ENCODE measurements around the gene ZNF532.

ZNF532 gene

DNA sequence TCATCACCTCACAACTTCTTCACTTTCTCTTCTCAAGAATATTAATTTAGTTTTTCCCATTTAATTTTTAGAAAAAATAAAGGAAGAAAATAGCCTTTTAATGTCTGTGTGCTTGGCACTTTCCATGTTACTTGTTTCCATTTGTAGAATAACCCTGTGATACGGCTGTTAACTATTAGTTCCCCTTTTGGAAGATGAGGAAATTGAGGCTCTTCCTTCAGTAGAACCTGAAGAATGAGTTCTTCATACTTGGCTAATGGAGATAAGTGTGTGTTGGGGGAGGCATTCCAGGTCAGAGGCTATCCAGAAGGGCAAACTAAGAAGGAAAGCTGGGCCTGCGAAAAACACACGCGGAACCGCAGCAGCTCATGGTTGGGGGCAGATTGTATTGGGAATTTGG lies 38.3 kb downstream of the ZNF532 start (continued):
- TF ChIP-seq ZFP3 (CRISPR knock-in tag; IDR thresholded peaks at IDR 0.05): no peak
- no peak for TF ChIP-seq OSR1 (CRISPR knock-in tag; IDR thresholded peaks at IDR 0.05)
- TF ChIP-seq RARB (CRISPR knock-in tag; IDR thresholded peaks at IDR 0.05): no peak

DNA sequence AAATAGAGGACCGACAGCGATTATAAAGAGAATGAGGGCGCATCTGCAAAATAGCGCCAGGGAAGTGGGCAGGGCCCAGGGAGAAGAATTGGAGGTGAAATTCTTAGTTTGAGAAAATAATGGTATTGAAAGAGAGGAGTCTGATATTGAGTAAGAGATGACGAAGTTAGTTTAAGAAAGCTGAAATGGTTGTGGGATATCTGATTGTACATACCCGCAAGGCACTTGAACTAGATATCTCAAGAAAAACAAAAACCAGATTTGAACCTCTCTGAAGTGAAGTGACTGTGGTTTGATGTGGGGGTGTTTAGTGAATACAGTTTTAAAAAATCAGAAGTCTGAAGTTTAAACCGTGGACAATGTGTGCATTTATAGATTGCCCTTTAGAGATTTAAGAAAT lies 38.9 kb downstream of the ZNF532 start:
- TF ChIP-seq ZNF565 (CRISPR knock-in tag; conservative IDR thresholded peaks at IDR 0.05; ENCODE audit: low read depth) (no peak), ESRRG (CRISPR knock-in tag; IDR thresholded peaks at IDR 0.05) (no peak), ISL1 (CRISPR knock-in tag; IDR thresholded peaks at IDR 0.05) (no peak), TCF4 (CRISPR knock-in tag; IDR thresholded peaks at IDR 0.05; ENCODE audit: borderline replicate concordance) (no peak), BACH2 (CRISPR knock-in tag; IDR thresholded peaks at IDR 0.05; ENCODE audit: borderline replicate concordance) (no peak), PPARA (CRISPR knock-in tag; IDR thresholded peaks at IDR 0.05; ENCODE audit: borderline replicate concordance) (no peak), TOX (CRISPR knock-in tag; IDR thresholded peaks at IDR 0.05; ENCODE audit: borderline replicate concordance) (no peak), ZFP3 (CRISPR knock-in tag; IDR thresholded peaks at IDR 0.05) (no peak), OSR1 (CRISPR knock-in tag; IDR thresholded peaks at IDR 0.05) (no peak), ZNF70 (CRISPR knock-in tag; IDR thresholded peaks at IDR 0.05) (no peak), ARNTL (CRISPR knock-in tag; IDR thresholded peaks at IDR 0.05; ENCODE audit: borderline replicate concordance, low read depth) (no peak), CSDC2 (CRISPR knock-in tag; IDR thresholded peaks at IDR 0.05) (no peak), RARB (CRISPR knock-in tag; IDR thresholded peaks at IDR 0.05) (no peak), SNAI2 (CRISPR knock-in tag; IDR thresholded peaks at IDR 0.05) (no peak)
- TF ChIP-seq, protein P1, sequence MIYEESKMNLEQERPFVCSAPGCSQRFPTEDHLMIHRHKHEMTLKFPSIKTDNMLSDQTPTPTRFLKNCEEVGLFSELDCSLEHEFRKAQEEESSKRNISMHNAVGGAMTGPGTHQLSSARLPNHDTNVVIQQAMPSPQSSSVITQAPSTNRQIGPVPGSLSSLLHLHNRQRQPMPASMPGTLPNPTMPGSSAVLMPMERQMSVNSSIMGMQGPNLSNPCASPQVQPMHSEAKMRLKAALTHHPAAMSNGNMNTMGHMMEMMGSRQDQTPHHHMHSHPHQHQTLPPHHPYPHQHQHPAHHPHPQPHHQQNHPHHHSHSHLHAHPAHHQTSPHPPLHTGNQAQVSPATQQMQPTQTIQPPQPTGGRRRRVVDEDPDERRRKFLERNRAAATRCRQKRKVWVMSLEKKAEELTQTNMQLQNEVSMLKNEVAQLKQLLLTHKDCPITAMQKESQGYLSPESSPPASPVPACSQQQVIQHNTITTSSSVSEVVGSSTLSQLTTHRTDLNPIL (CRISPR knock-in tag; IDR thresholded peaks at IDR 0.05; ENCODE audit: low read depth): no peak
- TF ChIP-seq, protein P2, sequence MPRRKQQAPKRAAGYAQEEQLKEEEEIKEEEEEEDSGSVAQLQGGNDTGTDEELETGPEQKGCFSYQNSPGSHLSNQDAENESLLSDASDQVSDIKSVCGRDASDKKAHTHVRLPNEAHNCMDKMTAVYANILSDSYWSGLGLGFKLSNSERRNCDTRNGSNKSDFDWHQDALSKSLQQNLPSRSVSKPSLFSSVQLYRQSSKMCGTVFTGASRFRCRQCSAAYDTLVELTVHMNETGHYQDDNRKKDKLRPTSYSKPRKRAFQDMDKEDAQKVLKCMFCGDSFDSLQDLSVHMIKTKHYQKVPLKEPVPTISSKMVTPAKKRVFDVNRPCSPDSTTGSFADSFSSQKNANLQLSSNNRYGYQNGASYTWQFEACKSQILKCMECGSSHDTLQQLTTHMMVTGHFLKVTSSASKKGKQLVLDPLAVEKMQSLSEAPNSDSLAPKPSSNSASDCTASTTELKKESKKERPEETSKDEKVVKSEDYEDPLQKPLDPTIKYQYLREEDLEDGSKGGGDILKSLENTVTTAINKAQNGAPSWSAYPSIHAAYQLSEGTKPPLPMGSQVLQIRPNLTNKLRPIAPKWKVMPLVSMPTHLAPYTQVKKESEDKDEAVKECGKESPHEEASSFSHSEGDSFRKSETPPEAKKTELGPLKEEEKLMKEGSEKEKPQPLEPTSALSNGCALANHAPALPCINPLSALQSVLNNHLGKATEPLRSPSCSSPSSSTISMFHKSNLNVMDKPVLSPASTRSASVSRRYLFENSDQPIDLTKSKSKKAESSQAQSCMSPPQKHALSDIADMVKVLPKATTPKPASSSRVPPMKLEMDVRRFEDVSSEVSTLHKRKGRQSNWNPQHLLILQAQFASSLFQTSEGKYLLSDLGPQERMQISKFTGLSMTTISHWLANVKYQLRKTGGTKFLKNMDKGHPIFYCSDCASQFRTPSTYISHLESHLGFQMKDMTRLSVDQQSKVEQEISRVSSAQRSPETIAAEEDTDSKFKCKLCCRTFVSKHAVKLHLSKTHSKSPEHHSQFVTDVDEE (CRISPR knock-in tag; IDR thresholded peaks at IDR 0.05): no peak
- TF ChIP-seq, protein P3, sequence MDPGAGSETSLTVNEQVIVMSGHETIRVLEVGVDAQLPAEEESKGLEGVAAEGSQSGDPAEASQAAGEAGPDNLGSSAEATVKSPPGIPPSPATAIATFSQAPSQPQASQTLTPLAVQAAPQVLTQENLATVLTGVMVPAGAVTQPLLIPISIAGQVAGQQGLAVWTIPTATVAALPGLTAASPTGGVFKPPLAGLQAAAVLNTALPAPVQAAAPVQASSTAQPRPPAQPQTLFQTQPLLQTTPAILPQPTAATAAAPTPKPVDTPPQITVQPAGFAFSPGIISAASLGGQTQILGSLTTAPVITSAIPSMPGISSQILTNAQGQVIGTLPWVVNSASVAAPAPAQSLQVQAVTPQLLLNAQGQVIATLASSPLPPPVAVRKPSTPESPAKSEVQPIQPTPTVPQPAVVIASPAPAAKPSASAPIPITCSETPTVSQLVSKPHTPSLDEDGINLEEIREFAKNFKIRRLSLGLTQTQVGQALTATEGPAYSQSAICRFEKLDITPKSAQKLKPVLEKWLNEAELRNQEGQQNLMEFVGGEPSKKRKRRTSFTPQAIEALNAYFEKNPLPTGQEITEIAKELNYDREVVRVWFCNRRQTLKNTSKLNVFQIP (CRISPR knock-in tag; IDR thresholded peaks at IDR 0.05; ENCODE audit: borderline replicate concordance, low read depth): no peak
- TF ChIP-seq, protein P4, sequence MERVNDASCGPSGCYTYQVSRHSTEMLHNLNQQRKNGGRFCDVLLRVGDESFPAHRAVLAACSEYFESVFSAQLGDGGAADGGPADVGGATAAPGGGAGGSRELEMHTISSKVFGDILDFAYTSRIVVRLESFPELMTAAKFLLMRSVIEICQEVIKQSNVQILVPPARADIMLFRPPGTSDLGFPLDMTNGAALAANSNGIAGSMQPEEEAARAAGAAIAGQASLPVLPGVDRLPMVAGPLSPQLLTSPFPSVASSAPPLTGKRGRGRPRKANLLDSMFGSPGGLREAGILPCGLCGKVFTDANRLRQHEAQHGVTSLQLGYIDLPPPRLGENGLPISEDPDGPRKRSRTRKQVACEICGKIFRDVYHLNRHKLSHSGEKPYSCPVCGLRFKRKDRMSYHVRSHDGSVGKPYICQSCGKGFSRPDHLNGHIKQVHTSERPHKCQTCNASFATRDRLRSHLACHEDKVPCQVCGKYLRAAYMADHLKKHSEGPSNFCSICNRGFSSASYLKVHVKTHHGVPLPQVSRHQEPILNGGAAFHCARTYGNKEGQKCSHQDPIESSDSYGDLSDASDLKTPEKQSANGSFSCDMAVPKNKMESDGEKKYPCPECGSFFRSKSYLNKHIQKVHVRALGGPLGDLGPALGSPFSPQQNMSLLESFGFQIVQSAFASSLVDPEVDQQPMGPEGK (CRISPR knock-in tag; IDR thresholded peaks at IDR 0.05; ENCODE audit: borderline replicate concordance): no peak
- ATAC-seq: no peak

DNA sequence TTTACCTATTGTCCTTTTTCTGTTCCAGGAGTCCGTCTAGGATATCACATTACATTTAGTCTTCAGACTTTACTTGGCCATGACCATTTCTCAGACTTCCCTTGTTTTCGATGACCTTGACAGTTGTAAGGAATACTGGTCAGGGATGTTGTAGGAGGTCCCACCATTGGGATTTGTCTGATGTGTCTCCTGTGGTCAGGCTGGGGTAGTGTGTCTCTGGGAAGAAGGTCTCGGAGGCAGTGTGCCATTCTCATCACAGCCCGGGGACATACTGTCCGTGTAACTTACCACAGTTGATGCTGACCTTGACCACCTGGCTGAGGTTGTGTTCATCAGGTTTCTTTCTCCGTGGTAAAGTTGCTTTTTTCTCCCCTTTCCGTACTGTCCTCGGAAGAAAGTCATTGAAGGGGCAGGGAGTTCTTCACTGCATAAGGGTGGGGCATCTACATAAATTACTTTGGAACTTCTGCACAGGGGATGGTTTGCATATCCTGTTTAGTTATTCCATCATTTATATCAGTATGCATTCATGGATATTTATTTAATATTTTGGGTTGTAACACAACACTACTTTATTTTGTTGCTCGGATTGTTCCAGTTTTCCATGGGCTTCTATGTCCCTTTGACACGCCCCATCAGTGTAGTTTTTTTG lies 41.2 kb downstream of the ZNF532 start:
- ATAC-seq: no peak
- no peak for TF ChIP-seq GLIS3 (CRISPR knock-in tag; IDR thresholded peaks at IDR 0.05)
- TF ChIP-seq, protein P4 (CRISPR knock-in tag; IDR thresholded peaks at IDR 0.05; ENCODE audit: borderline replicate concordance): no peak
- TF ChIP-seq, protein P5, sequence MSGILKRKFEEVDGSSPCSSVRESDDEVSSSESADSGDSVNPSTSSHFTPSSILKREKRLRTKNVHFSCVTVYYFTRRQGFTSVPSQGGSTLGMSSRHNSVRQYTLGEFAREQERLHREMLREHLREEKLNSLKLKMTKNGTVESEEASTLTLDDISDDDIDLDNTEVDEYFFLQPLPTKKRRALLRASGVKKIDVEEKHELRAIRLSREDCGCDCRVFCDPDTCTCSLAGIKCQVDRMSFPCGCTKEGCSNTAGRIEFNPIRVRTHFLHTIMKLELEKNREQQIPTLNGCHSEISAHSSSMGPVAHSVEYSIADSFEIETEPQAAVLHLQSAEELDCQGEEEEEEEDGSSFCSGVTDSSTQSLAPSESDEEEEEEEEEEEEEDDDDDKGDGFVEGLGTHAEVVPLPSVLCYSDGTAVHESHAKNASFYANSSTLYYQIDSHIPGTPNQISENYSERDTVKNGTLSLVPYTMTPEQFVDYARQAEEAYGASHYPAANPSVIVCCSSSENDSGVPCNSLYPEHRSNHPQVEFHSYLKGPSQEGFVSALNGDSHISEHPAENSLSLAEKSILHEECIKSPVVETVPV (CRISPR knock-in tag; IDR thresholded peaks at IDR 0.05): no peak
- TF ChIP-seq, protein P2 (CRISPR knock-in tag; IDR thresholded peaks at IDR 0.05): no peak
- no peak for TF ChIP-seq TCF4 (CRISPR knock-in tag; IDR thresholded peaks at IDR 0.05; ENCODE audit: borderline replicate concordance)
- no peak for TF ChIP-seq ZFP30 (CRISPR knock-in tag; IDR thresholded peaks at IDR 0.05)
- TF ChIP-seq ZC3H10 (CRISPR knock-in tag; IDR thresholded peaks at IDR 0.05): no peak
- no peak for TF ChIP-seq CSDC2 (CRISPR knock-in tag; IDR thresholded peaks at IDR 0.05)
- TF ChIP-seq OSR1 (CRISPR knock-in tag; IDR thresholded peaks at IDR 0.05): no peak
- TF ChIP-seq PPARA (CRISPR knock-in tag; IDR thresholded peaks at IDR 0.05; ENCODE audit: borderline replicate concordance): no peak
- TF ChIP-seq TOX (CRISPR knock-in tag; IDR thresholded peaks at IDR 0.05; ENCODE audit: borderline replicate concordance): no peak
- no peak for TF ChIP-seq BACH2 (CRISPR knock-in tag; IDR thresholded peaks at IDR 0.05; ENCODE audit: borderline replicate concordance)
- TF ChIP-seq RARB (CRISPR knock-in tag; IDR thresholded peaks at IDR 0.05): no peak
- no peak for TF ChIP-seq ZNF565 (CRISPR knock-in tag; conservative IDR thresholded peaks at IDR 0.05; ENCODE audit: low read depth)
- TF ChIP-seq ZFP3 (CRISPR knock-in tag; IDR thresholded peaks at IDR 0.05): no peak
- no peak for TF ChIP-seq ISL1 (CRISPR knock-in tag; IDR thresholded peaks at IDR 0.05)
- TF ChIP-seq ZNF8 (CRISPR knock-in tag; IDR thresholded peaks at IDR 0.05): no peak

All from SK-N-SH treated with all-trans-retinoic acid at 6 μM for 48 hours (cell line).